Erythroblast (primary cell): ENCODE measurements around the gene IRS2.

Experiments used
- GATA1 ChIP-seq: IDR thresholded peaks from 2 replicates; pipeline ENCODE4 v1.6.1; 2011; ENCODE audit warnings: low read depth, mild to moderate bottlenecking, control low read depth, low read length, moderate library complexity
- POLR2A ChIP-seq: IDR thresholded peaks from 2 replicates; pipeline ENCODE4 v1.6.1; 2011; ENCODE audit warnings: mild to moderate bottlenecking, low read length

- TF ChIP-seq POLR2A, result no peak
- TF ChIP-seq GATA1, result no peak
Observed at GRCh38 chr13:109809216-109809932, 23.0 kb upstream of the IRS2 start.
